ENCODE data around the gene KDF1.

GRCh38 chr1:26900815-26901511 lies 59.3 kb downstream of the KDF1 start:
- TF ChIP-seq ZNF775 (CRISPR knock-in tag; IDR thresholded peaks at IDR 0.05; ENCODE audit: borderline replicate concordance) (no peak), ZSCAN9 (CRISPR knock-in tag; IDR thresholded peaks at IDR 0.05; ENCODE audit: borderline replicate concordance) (no peak), ATF3 (CRISPR knock-in tag; IDR thresholded peaks at IDR 0.05) (no peak)
